Stimulated activated CD4-positive, alpha-beta T cell treated with anti-CD3 and anti-CD28 coated beads, Interleukin-4, amount 100 ng/mL, for 48 hours (primary cell): ENCODE results near the gene NCAPD3.

ENCODE experiments used
- DNase-seq, 2 donors: peaks; one replicate each; pipeline ENCODE4 v3.0.0-alpha.2; 2020; ENCODE audit warnings: low read depth in 2 of 2

Gene NCAPD3

GRCh38 chr11:134158023-134158422 lies 65.7 kb downstream of the NCAPD3 start:
- DNase-seq = no peak

DNA sequence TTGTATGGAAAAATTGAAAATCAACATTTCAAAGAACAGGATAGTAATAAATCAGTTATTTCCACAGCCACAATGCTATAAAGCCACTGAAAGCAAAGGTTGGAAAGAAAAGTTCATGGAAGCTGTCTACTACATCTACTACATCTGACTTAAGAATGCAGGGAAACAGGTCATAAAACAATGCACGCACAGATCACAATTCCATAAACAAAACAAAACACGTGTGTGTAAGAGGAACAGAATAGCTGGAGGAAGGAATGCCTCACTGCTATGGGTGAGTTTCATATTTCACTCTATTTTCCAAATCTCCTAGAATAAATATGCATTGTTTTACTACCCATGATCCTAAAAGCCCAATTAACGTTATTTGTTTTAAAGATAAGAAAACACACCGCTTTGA lies 66.3 kb downstream of the NCAPD3 start:
- DNase-seq = no peak

- DNase-seq = no peak
Measured at GRCh38 chr11:134155946-134156865, 67.6 kb downstream of the NCAPD3 start.

GRCh38 chr11:134155456-134155855 lies 68.3 kb downstream of the NCAPD3 start:
- no peak for DNase-seq

GRCh38 chr11:134154441-134154840 lies 69.3 kb downstream of the NCAPD3 start:
- DNase-seq = no peak

- DNase-seq = no peak
Measured at GRCh38 chr11:134153147-134153905, 70.4 kb downstream of the NCAPD3 start.

- no peak for DNase-seq
Measured at GRCh38 chr11:134152696-134153095, 71.1 kb downstream of the NCAPD3 start.

- DNase-seq = no peak
Measured at GRCh38 chr11:134151083-134151747, 72.6 kb downstream of the NCAPD3 start.

DNA sequence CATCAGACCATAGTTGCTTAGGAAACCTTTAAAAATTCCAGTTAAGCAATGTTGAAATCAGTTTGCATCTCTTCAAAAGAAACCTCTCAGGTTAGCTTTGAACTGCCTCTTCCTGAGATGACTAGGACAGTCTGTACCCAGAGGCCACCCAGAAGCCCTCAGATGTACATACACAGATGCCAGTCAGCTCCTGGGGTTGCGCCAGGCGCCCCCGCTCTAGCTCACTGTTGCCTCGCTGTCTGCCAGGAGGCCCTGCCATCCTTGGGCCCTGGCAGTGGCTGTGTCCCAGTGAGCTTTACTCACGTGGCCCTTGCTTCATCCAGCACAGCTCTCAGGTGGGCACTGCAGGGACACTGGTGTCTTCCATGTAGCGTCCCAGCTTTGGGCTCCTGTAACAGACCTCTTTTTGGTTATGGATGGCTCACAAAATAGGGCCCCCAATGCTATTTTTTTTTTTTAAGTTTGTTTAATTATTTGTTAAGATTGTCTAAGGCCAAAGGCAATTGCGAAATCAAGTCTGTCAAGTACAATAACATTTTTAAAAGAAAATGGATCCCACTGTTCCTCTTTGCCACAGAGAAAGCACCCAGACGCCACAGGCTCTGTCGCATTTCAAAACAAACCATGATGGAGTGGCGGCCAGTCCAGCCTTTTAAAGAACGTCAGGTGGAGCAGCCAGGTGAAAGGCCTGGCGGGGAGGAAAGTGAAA lies 73.4 kb downstream of the NCAPD3 start:
- no peak for DNase-seq

DNA sequence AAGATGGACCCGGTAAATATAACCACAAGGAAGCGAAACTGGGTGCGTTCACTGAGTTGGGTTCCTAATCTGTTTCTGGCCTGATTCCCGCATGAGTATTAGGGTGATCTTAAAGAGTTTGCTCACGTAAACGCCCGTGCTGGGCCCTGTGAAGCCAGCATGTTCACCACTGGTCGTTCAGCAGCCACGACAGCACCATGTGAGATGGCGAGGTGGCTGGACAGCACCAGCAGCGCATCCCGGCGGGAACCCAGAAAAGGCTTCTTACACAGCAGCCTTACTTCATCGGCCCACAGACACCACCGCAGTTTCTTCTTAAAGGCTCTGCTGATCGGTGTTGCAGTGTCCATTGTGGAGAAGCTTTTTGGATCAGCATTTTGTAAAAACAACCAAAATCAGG lies 74.4 kb downstream of the NCAPD3 start:
- DNase-seq = no peak

DNA sequence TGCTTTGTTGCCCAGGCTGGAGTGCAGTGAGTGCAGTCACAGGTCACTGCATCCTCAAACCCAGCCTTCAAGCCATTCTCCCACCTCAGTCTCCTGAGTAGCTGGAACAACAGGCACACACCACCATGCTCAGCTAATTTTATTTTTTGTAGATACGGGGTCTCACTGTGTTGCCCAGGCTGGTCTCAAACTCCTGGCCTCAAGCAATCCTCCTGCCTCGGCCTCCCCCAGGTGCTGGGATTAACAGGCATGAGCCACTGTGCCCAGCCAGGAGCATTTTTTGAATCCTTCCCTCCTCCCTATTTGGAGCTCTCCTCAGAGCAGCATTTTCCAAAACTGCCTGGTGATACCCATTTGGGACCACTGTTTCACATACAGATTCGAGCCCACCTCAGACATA lies 77.2 kb downstream of the NCAPD3 start:
- DNase-seq = no peak

DNA sequence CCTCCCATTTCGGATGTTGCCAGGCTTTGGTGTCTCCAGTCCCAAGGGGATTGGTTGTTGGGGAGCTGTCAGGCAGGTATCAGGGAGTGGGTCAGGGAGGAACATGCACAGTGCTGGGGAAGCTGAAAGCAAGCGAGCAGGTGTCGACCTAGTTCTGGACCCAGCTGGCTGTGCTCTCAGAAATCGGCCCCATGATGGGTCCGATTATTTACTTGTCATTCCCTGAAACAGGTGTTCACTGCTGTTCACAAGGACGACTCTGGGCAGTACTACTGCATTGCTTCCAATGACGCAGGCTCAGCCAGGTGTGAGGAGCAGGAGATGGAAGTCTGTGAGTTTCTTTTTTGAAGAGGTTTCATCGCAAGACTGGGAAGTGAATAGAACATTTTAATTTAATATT lies 78.1 kb downstream of the NCAPD3 start:
- DNase-seq = no peak

DNA sequence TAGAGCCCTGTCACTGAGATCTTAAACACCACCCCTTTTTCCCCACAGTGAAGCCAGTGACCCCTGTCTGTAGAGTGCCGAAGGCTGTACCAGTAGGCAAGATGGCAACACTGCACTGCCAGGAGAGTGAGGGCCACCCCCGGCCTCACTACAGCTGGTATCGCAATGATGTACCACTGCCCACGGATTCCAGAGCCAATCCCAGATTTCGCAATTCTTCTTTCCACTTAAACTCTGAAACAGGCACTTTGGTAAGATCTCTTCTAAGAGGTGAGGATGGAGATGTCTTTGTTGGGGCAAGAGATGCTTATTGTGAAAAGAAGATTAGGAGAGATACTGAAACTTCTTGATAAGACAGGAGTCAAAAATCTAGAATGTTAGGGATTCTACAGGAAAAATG lies 79.0 kb downstream of the NCAPD3 start:
- no peak for DNase-seq

DNA sequence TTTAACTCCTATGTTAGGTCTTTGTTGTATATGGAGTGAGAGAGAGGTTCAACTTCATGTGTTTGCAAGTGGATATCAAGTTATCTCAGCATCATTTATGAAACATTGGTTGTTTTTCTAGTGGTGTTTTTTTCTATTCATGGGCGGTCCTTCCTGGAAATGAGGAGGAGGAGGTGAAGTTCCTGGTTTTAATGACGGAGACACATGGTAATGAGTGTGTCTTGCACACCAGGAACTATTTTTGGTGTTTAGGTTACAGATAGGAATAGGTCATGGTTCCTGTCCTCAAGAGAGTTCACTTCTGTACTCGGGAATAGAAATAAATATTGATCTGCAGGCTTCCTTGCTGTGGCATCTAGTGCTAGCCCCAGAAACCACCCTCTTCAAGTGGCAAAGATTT lies 80.0 kb downstream of the NCAPD3 start:
- no peak for DNase-seq

GRCh38 chr11:134142536-134142935 lies 81.2 kb downstream of the NCAPD3 start:
- no peak for DNase-seq

- no peak for DNase-seq
Measured at GRCh38 chr11:134140961-134141490, 82.7 kb downstream of the NCAPD3 start.

DNA sequence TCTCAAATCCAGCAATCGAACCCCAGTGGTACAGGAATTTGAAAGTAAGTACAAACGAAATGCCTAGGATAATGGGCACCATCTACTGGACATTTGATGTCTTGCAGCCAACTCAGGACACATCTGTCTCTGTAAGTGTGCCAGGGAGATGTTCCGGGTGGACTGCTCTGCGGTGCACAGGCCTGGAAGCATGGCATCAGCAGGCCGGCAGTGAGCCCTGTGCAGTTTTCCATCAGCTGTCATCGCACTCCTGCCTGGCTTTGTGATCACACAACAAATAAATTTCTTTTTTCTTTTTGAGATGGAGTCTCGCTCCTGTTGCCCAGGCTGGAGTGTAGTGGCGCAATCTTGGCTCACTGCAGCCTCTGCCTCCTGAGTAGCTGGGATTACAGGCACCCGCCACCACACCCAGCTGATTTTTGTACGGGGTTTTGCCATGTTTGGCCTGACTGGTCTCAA lies 83.9 kb downstream of the NCAPD3 start:
- DNase-seq = peak; percentile 14 to 20

GRCh38 chr11:134139303-134139872 lies 84.4 kb downstream of the NCAPD3 start:
- no peak for DNase-seq

DNA sequence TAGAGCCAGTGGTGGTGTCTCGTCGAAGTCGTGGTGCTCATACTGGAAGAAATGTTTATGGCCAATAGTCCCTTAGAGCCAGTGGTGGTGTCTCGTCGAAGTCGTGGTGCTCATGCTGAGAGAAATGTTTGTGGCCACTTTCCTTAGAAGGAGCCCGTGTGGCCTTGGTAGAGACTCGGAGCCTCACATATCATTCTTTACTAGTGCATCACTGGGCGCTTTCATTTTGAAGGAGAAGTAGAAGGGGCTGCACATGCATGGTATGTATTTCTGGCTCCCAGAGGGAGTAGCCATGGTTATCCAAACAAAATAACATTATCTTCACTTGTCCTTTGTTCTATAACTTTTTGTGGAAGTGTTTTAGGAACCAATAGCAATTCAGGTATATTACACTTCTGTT lies 85.4 kb downstream of the NCAPD3 start:
- no peak for DNase-seq

DNA sequence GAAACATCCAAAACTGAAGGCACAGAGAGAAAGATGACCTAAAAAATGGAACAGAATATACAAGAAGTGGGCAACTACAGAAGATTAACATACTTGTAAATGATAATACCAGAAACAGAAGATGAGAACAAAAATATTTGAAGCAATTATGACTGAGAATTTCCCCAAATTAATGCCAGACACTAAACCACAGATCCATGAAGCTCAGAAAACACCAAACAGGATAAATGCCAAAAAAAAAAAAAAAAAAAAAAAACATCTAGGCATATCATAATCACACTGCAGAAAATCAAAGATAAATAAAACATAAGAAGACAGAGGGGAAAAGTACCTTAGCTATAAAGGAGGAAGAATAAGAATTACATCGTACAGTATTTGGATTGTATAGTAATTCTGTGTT lies 89.6 kb downstream of the NCAPD3 start:
- DNase-seq = no peak

GRCh38 chr11:134132808-134133207 lies 91.0 kb downstream of the NCAPD3 start:
- DNase-seq = no peak
